Mammary epithelial cell (primary cell): ENCODE data around the gene CYP27C1.

Source experiments
- EZH2 ChIP-seq: IDR thresholded peaks from 2 replicates; pipeline ENCODE4 v1.6.1; 2012; ENCODE audit warnings: low read length, inconsistent platforms, borderline replicate concordance
- TF ChIP-seq, protein P1 (sequence below), 2 donors: IDR thresholded peaks in 1 of 2; conservative IDR thresholded peaks in 1 of 2; 2 replicates each; pipeline ENCODE4 v1.5.1; 2011 to 2012; ENCODE audit warnings: inconsistent platforms in 2 of 2, low read length in 2 of 2, mild to moderate bottlenecking in 2 of 2, control low read depth in 1 of 2, low read depth in 1 of 2; ENCODE audit not compliant: insufficient read depth in 1 of 2; ENCODE audit errors: extremely low read depth in 1 of 2

DNA sequence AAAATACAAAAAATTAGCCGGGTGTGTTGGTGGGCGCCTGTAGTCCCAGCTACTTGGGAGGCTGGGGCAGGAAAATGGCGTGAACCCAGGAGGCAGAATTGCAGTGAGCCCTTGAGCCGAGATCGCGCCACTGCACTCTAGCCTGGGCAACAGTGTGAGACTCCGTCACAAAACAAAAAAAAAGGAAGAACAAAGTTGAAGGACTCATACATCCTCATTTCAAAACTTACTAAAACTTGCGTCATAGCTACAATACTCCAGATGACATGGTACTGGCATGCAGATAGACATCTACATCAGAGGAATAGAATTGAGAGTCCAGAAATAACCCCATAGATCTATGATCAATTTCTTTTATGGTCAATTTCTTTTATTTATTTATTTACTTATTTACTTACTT lies 13.6 kb upstream of the CYP27C1 start:
- TF ChIP-seq, protein P1, sequence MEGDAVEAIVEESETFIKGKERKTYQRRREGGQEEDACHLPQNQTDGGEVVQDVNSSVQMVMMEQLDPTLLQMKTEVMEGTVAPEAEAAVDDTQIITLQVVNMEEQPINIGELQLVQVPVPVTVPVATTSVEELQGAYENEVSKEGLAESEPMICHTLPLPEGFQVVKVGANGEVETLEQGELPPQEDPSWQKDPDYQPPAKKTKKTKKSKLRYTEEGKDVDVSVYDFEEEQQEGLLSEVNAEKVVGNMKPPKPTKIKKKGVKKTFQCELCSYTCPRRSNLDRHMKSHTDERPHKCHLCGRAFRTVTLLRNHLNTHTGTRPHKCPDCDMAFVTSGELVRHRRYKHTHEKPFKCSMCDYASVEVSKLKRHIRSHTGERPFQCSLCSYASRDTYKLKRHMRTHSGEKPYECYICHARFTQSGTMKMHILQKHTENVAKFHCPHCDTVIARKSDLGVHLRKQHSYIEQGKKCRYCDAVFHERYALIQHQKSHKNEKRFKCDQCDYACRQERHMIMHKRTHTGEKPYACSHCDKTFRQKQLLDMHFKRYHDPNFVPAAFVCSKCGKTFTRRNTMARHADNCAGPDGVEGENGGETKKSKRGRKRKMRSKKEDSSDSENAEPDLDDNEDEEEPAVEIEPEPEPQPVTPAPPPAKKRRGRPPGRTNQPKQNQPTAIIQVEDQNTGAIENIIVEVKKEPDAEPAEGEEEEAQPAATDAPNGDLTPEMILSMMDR (conservative IDR thresholded peaks at IDR 0.05 in 1 of 2, IDR thresholded peaks at IDR 0.05 in 1 of 2; ENCODE audit: extremely low read depth in 1 of 2, insufficient read depth in 1 of 2, low read depth in 1 of 2, low read length in 2 of 2) = no peak
- no peak for TF ChIP-seq EZH2
